Daoy (cell line): ENCODE results near the gene ADGRG1. TPM values are rescaled to one million over a fixed set of nuclear protein-coding genes. Genes with fewer than 3 reads are reported as not detected.
"Not testable (repeated sequence)": the region's sequence is repeated elsewhere in the genome, so short reads cannot be mapped to it uniquely, and the experiment has no call there.

Source experiments
- DNase-seq: peaks from one replicate; pipeline ENCODE4 v3.0.0-alpha.2; 2015; ENCODE audit warnings: low read depth
- total RNA-seq: library from RNA; depleted of rRNA; stranded (reverse); fragments of >200 nt; shearing (Covaris generic); gene quantifications from 2 replicates; pipeline ENCODE4 v1.2.3, GENCODE V29; 2014; rRNA removed

The ADGRG1 gene
- total RNA-seq = 4.9 and 6.6 TPM in 2 replicates

DNA sequence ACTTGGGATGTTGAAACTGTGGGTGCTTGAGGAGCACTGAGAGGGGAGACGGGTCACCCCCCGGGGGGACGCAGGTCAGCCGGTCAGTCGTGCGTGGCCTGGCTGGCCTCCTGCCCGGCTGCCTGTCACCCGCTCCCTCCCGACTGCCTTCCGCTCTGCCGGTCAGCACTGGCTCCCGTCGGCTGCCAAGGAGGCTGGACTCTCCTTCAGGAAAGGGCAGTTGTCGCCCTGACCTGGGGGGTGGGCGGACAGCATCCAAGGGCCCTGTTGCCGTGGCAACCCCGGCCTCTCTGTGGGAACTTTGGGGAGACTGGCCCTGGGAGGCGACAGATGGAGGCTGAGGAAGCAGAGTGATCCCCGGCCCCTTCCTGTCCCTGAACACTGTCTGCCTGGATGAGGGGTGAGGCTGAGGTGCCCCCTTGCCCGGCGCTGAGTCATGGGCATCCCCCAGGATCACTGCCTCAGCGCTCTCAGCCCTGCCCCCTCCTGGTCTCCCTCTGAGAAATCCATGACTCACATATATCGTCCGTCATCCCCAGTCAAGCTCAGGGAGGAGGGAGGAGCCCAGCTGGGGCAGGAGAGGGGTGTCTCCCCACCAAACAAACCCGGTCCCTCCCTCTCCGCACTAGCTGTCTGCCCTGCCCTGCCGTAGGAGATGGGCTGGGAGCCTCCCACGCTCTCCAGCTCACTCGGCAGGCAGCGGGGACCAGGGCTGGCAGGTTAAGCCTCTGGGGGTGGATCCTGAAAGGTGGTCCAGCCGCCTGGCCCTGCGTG is at the start of gene ADGRG1:
TSS of gene ADGRG1 (plus strand) at position 623 of the 774 bp plus-strand sequence. CDS start 21,658 bp downstream, outside the sequence.
- peak; percentile 97 for DNase-seq

DNA sequence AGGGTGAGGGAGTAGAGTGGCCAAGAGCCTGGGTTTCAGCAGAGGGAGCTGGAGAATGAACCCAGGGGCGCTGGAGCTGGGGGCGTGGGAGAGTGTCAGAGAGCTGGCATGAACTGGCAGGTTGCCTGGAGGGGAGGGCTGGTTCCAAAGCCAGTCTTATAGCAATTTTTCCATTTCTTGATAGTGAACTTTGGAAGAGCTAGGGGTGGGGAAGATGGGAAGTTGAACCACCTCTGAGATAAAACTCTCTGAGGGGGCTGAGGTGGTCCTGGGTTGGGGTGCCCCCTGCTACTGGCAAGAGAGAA is 49.1 kb upstream of the ADGRG1 start:
- no peak for DNase-seq

DNA sequence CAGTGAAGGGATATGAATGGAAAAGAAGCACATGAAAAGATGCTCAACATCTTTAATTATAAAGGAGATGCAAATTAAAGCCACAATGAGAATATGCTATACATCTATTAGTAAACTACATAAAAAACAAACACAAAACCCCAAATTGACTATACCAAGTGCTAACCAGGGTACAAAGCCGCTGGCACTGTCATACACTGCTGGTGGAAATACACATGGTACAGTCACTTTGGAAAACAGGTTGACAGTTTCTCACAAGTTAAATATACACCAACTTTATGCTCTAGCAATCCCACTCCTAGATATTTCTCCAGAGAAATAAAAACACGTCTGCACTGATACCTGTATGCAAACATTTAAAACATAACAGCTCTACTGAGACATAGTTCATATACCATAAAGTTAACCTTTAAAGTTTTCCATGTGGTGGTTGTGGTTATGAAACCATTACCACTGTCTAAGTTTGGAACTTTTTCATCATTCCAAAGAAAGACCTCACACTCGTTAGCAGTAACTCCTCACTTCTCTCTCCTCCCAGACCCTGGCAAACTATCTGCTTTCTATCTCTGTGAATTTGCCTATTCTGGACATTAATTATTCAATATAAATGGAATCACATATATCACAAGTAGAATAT is 43.3 kb upstream of the ADGRG1 start:
- no peak for DNase-seq

DNA sequence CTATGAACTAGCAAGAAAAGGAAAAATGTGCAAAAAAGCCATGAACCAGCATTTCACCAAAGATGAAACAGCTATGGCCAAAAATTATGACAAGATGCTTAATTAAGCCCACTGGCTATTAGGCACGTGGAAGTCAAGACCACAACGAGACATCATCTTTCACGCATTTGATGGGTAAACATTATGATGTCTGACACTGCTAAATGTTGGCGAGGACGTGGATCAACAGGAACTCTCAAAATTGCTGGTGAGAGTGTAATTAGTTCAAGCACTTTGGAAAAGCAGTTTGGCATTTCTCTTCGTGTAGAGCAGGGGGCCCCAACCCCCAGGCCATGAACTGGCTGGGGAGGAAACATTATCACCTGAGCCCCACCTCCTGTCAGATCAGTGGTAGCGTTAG is 39.6 kb upstream of the ADGRG1 start:
- no peak for DNase-seq

DNA sequence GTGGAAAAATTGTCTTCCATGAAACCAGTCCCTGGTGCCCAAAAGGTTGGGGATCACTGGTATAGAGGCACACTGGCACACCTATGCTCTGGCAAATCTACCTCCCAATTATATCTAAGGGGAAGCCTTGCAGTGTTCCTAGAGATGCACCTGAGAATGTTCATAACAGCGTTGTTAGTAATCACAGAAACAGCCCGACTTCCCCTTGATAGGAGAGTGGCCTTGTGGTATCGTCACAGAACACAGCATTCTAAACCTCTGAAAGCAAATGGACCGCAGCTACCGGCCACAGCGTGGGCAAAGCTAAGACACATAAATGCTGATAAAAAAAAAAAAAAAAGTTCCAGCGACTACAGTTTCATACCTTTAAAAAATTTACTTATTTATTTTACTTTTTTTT is 39.1 kb upstream of the ADGRG1 start:
- no peak for DNase-seq

DNA sequence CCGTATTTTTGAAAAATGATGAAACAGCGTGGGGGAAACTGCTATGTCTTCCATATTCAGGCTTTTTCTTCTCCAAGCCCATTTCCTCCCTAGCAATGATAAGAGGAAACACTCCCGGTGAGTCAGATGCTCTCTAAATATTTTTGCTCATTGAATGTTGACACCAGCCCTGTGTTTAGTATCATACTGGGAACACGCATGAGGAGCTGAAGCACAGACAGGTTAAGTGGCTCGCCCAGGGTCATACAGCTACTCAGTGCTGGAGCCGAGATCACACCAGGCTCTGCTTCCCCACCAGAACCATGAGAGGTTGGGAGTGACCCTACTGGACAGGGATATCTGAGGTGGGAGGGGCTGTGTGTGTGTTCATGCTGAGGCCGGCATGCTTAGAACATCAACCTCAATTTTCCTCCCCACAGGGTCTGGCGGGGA is 37.8 kb upstream of the ADGRG1 start:
- peak; percentile 70 for DNase-seq

DNA sequence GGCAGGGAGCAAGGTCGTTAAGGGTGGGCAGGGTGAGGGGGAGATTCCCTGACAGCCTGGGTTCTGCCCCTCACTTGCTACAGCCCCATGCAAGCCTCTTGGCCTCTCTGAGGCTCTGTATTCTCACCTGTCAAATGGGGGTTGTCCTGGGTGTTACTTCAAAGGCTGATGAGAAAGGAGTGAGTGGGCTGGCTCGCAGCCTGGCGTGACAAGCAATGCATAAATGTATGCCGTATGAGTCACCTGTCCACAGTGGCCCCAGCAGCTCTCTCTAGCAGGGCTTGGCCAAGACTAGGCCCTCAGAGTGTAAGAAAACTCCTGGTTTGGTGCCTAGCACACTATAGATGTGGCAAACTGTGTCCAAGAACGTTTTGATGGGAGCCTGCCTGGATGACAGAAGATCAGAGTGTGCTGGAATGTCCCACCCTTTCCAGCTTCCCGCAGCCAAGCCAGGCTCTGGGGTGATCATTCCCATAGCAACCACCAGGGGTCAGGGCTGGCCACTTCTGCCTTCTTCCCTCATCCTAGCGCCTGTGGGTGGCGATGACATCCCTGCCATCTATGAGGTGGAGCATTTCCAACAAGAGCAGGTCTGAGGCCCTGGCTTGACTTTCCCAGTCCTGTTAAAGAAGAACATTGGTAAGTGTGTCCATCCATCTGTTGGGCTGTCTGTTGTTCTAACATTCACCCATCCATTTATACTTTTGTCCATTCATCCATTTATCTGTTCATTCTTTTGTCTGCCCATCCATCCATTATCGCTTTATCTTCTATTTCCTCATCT is 37.2 kb upstream of the ADGRG1 start:
- DNase-seq = peak; percentile 91

DNA sequence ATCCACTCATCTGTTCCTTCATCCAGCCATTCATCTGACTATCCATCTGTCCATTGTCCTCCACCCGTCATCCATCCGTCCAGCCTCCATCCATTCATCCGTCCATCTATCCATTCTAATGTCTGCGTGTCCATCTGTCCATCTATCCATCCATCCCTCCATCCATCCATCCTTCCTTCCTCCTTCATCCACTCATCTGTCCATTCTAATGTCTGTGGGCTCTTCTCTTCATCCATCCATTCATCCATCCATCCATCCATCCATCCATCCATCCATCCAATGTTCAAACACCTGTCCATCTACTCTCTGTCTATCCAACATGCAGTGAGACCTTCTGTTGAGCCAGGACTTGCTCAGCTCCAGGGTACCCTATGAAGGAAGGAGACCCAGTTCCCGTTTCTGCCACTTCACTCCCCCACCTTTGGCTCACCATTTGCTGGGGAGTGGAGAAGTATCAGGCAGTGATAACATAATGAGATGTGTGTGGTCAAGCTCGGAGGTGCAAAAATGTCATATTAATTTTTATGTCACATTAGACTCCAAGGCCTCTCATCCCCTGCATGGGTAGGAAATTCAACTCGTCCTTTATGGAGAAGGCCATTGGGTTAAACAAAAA is 36.5 kb upstream of the ADGRG1 start:
- no peak for DNase-seq

DNA sequence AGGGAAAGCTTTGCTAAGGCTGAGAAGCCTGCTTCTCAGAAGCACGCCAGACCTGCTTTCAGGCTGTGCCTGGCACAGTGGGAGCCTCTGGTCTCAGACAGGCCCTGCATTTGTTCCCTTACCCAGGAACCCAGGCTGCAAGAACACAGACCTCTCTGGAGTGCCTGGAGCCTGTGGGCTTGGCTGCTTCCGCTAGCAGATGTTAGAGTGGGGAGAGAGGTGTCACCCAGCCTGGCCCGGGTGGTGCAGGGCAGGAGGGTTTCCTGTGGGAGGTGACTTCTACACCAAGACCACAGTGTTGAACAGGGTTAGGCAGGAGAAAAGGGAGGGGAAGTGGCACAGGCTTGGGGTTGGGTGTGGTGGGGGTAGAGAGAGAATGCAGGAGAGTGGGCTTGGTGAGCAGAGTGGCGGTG is 35.8 kb upstream of the ADGRG1 start:
- no peak for DNase-seq

DNA sequence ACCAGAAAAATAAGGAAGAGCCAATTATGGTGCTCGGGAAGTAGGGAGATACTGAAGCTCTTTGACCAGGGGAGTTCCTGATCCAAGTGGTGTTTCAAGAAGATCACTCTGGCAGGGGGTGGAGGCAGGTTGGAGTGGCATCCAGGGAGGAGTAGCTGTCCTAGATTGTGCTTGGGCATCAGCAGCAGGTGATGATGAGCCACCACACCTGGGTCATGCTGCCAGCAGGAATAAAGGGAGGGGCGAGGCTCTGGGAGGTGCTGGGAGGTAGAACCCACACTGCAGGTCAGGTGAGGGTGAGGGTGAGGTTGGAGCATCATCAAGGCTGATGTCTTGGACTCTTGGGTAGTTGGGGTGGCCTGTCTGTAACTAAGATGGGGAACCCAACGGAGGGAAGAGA is 35.4 kb upstream of the ADGRG1 start:
- no peak for DNase-seq

DNA sequence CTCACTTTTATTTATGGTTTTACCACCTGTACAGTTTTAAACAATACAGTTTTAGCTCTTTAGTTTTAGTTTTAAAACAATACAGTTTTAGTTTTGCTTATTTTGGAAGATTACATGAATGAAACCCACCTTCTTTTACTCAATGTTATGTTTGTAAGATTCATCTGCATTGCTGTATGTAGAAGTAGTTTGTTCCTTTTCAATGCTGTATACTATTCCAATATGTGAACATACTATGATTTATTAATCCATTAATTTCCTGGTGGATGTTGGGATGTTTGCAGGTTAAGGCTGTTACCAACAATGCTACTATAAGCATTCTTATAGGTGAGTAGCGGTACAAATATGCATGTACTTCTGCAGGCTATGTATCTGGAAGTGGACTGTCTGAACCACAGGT is 34.4 kb upstream of the ADGRG1 start:
- DNase-seq = no peak

DNA sequence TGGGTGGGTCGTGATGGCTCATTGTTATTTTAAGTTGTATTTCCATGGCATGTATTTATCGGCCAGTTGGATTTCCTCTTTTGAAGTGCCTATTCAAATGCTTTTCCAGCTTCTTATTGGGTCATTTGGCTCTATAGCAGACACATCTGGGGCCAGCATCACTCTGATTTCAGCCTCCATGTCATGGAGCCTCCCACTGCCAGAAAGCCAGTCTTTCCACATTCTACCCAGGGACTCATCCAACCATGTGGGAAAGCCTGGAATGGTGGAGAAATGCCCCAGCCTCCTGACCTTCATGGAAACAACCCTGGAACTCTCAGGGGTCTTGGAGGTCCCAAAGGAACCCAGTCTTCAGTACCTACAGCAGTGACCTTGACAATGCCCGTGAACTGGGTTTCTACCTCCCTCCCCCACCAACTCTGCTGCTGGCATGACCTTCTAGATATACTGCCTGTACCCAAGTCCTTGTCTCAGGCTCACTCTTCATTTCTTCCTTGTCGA is 33.8 kb upstream of the ADGRG1 start:
- no peak for DNase-seq

DNA sequence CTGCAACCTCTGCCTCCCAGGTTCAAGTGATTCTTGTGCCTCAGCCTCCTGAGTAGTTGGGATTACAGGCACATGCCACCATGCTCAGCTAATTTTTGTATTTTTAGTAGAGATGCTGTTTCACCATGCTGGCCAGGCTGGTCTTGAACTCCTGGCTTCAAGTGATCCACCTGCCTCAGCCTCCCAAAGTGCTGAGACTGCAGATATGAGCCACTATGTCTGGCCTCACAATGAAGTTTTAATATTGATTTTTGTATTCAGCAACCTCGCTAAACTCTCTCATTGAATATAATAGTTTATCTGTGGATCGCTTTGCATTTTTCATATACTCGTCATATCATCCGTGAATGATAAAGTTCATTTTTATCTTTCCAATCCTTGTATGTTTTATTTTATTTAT is 32.2 kb upstream of the ADGRG1 start:
- not testable (repeated sequence) for DNase-seq

DNA sequence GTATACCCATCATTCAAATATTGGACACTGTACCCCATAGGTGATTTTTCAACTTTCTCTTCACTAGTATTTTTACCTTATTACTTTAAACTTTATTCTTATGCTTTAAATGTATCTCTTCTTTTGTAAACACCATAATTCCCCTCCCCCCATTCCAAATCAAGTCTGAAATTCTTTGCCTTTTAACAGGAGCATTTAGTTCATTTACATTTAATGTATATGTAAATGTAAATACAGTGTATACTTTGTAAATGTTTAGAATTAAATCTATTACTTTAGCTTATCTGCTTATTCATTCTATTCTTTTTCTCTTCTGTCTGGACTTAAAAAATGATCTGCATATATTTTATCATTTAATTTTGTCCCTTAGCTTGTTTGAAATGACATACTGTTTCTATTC is 30.0 kb upstream of the ADGRG1 start:
- DNase-seq = no peak

DNA sequence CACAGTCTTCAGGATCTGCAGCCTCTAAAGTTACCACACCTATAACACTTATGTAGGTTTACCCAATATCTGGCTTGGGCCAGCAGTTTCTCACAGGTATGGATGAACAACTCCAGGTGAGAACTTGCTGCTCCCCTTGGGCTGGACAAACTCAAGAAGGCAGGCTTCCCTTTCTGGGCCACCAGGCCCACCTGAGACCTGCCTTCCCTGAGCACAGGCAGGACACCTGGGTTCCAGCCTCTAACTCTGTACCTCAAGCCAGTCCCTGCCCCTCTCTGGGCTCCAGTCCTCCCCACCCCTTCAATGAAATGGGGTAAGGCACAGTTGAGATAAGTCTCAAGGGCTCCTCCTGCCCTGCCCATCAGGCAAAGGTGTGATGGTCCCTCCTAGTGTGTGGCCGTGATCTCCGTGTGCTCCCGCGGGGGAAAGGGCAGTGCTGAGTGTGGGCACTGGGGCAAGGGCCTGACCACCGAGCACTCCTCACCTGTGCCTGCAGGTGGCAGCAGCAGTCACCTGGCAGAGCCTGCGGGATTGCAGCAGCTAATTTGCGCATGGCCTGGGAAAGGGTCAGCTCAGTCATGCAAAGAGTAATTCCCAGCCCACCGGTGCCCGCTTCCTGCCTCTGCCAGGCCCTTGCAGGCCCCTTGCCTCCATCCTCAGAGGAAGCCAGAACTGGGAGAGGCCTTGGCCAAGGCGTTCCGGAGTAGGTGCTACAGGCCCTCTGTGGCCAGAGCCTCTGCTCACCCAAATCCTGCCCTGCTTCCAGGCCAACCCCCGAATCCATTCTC is 28.2 kb upstream of the ADGRG1 start:
- peak; percentile 55 for DNase-seq

DNA sequence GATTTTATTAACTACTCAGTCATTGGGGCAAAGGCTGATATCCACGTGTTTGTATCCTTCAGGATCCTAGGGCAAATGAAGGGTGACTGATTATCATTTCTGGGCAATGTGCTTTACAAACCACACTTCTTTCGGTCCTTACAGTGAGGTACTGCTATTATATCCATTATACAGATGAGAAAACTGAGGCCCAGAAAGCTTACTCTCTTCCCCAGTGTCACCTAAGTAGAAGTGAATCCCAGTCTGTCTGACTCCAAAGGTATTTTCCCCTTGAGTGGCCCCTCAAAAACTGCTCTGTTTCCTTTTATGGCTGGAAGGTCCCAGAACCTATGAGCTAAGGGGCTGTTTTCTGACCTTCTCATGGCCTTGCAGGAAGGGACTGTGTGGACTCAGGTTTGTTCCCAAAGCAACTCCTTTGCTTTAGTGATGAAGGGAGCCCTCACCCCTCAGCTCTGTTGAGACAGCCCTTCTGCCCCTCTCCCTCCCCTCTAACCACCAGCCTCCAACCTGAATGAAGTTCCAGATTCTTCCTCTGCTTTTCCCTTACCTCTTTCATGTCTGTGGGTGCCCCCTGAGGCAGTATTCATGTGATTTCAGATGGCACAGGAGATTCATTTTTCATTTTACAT is 27.4 kb upstream of the ADGRG1 start:
- DNase-seq = no peak

DNA sequence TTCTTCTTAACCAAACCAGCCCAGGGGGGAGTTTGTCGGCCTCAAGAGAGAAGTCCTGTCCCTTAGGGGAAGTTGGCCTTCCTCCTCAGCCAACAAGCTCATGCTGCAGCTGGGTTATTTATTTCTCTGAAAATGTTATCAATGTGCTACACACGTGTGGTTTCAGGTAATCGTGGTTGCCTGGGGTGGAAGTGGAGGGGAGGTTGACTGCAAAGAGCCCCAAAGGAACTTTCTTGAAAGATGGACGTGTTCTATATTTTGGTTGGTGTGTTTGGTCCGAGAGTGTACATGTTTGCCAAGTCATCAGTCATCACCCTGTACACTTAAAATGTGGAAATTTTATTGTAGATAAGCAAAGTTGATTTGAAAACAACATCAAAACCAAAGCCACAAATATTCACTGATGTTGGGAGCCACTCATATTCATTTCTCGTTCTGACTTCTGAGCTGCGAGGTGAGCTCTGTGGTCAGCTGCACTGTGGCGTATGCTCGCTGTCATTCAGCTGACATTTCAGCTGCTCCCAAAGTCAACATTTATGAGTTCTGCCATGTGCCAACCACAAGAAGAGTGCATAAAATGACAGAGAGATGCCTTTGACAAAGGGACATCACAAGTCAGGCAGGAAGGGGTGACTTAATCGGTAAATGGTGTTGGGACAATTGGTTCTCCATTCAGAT is 26.5 kb upstream of the ADGRG1 start:
- DNase-seq = no peak

DNA sequence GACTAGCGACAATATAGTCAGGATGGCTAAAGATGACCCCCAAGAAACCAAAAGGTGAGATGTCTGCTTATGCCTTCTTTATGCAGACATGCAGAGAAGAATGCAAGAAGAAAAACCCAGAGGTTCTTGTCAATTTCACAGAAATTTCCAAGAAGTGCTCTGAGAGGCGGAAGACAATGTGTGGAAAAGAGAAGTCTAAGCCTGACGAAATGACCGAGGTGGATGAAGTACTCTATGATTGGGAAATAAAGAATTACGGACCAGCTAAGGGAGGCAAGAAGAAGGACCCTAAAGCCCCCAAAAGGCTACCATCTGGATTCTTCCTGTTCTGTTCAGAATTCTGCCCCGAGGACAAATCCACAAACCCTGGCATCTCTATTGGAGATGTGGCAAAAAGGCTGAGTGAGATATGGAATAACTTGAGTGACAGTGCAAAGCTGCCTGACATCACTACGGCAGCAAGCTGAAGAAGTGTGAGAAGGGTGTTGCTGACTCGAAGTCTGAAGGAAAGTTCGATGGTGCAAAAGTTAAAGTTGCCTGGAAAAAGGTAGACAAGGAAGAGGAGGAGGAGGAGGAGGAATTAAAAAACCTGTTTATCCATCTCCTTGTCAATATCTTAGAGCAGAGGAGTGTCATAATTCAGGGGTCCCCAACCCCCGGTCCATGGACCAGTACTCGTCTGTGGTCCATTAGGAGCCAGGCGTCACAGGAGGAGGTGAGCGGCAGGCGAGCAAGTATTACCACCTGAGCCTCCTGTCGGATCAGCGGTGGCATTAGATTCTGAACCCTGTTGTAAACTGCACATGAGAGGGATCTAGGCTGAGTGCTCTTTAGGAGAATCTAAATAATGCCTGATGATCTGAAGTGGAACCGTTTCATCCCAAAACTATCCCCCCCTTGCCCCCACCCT is 25.1 kb upstream of the ADGRG1 start:
- no peak for DNase-seq

DNA sequence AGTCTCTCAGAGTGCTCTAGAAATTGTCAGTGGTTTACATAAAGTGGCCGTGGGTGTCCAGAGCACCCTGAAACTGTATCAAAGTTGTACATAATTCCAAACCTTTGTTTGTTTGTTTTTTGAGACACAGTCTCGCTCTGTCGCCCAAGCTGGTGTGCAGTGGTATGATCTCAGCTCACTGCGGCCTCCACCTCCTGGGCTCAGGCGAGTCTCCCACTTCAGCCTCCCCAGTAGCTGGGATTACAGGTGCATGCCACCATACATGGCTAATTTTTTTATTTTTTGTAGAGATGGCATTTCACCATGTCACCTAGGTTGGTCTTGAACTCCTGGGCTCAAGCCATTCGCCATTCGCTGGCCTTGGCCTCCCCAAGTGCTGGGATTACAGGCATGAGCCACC is 24.3 kb upstream of the ADGRG1 start:
- no peak for DNase-seq
